T follicular helper cell (primary cell): ENCODE data around the gene ABHD6.
A peak's percentile ranks its signal among the peaks of the same experiment; 100 is the strongest.
"Not testable (repeated sequence)": the region's sequence is repeated elsewhere in the genome, so short reads cannot be mapped to it uniquely, and the experiment has no call there.

Experiments used
- DNase-seq: peaks from one replicate; pipeline ENCODE4 v3.0.0-alpha.2; 2020; ENCODE audit warnings: low read depth

Gene ABHD6

GRCh38 chr3:58323529-58324390, 86.2 kb downstream of the ABHD6 start:
- DNase-seq = no peak

GRCh38 chr3:58324391-58325390, 87.1 kb downstream of the ABHD6 start:
- DNase-seq = no peak

- DNase-seq = no peak
Measured at GRCh38 chr3:58325525-58325992, 88.0 kb downstream of the ABHD6 start.

GRCh38 chr3:58326267-58326900, 88.8 kb downstream of the ABHD6 start:
- no peak for DNase-seq

- no peak for DNase-seq
Measured at GRCh38 chr3:58329150-58329921, 91.7 kb downstream of the ABHD6 start.

- no peak for DNase-seq
Measured at GRCh38 chr3:58329922-58330413, 92.4 kb downstream of the ABHD6 start.

GRCh38 chr3:58331593-58332152, 94.1 kb downstream of the ABHD6 start:
- no peak for DNase-seq

- DNase-seq = peak; percentile 66
Measured at GRCh38 chr3:58332575-58333188, 95.1 kb downstream of the ABHD6 start, which contains the start of gene PXK. PXK (plus strand) TSS chr3:58332892; CDS start chr3:58332989, 97 bp downstream.

- no peak for DNase-seq
Measured at GRCh38 chr3:58333206-58334012, 95.8 kb downstream of the ABHD6 start.

GRCh38 chr3:58334013-58334321, 96.4 kb downstream of the ABHD6 start:
- no peak for DNase-seq

- DNase-seq = no peak
Measured at GRCh38 chr3:58334506-58334884, 96.9 kb downstream of the ABHD6 start.

GRCh38 chr3:58335652-58335947, 98.0 kb downstream of the ABHD6 start:
- DNase-seq = no peak

GRCh38 chr3:58336135-58336882, 98.7 kb downstream of the ABHD6 start:
- no peak for DNase-seq

GRCh38 chr3:58337190-58337589, 99.6 kb downstream of the ABHD6 start:
- no peak for DNase-seq

- not testable (repeated sequence) for DNase-seq
Measured at GRCh38 chr3:58339146-58339545, 101.6 kb downstream of the ABHD6 start.

GRCh38 chr3:58340594-58341244, 103.1 kb downstream of the ABHD6 start:
- no peak for DNase-seq

- DNase-seq = no peak
Measured at GRCh38 chr3:58341376-58341775, 103.8 kb downstream of the ABHD6 start.

GRCh38 chr3:58342676-58343075, 105.1 kb downstream of the ABHD6 start:
- no peak for DNase-seq
